Transverse colon (tissue), 4 donors: ENCODE measurements around the gene SH3RF1. TPM values are rescaled to one million over a fixed set of nuclear protein-coding genes. Genes with fewer than 3 reads are reported as not detected.

ENCODE experiments used
- DNase-seq: peaks from one replicate; pipeline ENCODE4 v3.0.0-alpha.2; 2019
- H3K27ac ChIP-seq, 4 donors: fragments of 200-600 bp; sonication (generic); 2 replicates each; pipeline ENCODE4 v1.5.1; 2016 to 2018; ENCODE audit warnings: inconsistent platforms in 4 of 4
- H3K27me3 ChIP-seq: fragments of 200-600 bp; sonication (generic); 2 replicates; pipeline ENCODE4 v1.5.1; 2017; ENCODE audit warnings: inconsistent platforms
- H3K36me3 ChIP-seq, 4 donors: fragments of 200-600 bp; sonication (generic); 2 replicates each; pipeline ENCODE4 v1.5.1; 2017 to 2019; ENCODE audit warnings: inconsistent platforms in 4 of 4
- H3K4me1 ChIP-seq, 4 donors: fragments of 200-600 bp; sonication (generic); 2 replicates each; pipeline ENCODE4 v1.5.1; 2017 to 2020; ENCODE audit warnings: inconsistent platforms in 4 of 4
- H3K4me3 ChIP-seq, 4 donors: fragments of 200-600 bp; sonication (generic); 1 replicate in 1 of 4; 2 replicates in 3 of 4; pipeline versions ENCODE4 v1.5.1 to v1.6.1; 2017 to 2019; ENCODE audit warnings: inconsistent platforms in 4 of 4
- H3K9me3 ChIP-seq, 2 donors: fragments of 200-600 bp; sonication (generic); 2 replicates each; pipeline ENCODE4 v1.5.1; 2017 to 2019; ENCODE audit warnings: inconsistent platforms in 2 of 2
- EP300 ChIP-seq: sonication (generic); formaldehyde crosslinking; IDR thresholded peaks from one replicate; pipeline ENCODE4 v1.6.1; 2017; ENCODE audit warnings: antibody characterized with exemption, low read depth
- POLR2A ChIP-seq: fragments of 450-650 bp; IDR thresholded peaks from one replicate; pipeline ENCODE4 v1.6.1; 2016; ENCODE audit warnings: antibody characterized with exemption, mild to moderate bottlenecking, moderate library complexity
- POLR2AphosphoS5 ChIP-seq, 3 donors: sonication (generic); formaldehyde crosslinking; IDR thresholded peaks; one replicate each; pipeline ENCODE4 v1.6.1; 2016; ENCODE audit warnings: antibody characterized with exemption in 3 of 3
- WGBS, 2 donors: methylation state at CpG; one replicate each; pipeline ENCODE4 v1.1.5; 2018; ENCODE audit warnings: low coverage in 1 of 2; 5-methylcytosine and 5-hydroxymethylcytosine counted together
- in situ Hi-C, 4 donors: fragments of 200-750 bp; cut with MboI; loops; one replicate each; pipeline versions ENCODE4 v1.15.0 to v1.15.1; 2017; ENCODE audit warnings: low sequenced_read_pairs in 3 of 4, low pct_ligation_motif_present in 1 of 4, low pct_unique_long_range_greater_than_20kb in 1 of 4
- intact Hi-C: fragments of 100-400 bp; cut with DNase I; formaldehyde crosslinking; loops from one replicate; pipeline ENCODE4 v1.15.1; 2023; ENCODE audit warnings: low total_unique reads
- total RNA-seq, 4 donors: library from RNA; depleted of rRNA; stranded (reverse); fragments of >200 nt; gene quantifications; one replicate each; pipeline ENCODE4 v1.1.0, GENCODE V29; 2016
- TF ChIP-seq, protein P1 (sequence below), 5 experiments: fragments of 200-600 bp in 3 of 5; fragments of 450-650 bp in 2 of 5; sonication (generic) in 3 of 5; IDR thresholded peaks; 1 replicate in 2 of 5; 2 replicates in 3 of 5; pipeline ENCODE4 v1.5.1; 2016 to 2017; ENCODE audit warnings: antibody characterized with exemption in 5 of 5, inconsistent platforms in 3 of 5, mild to moderate bottlenecking in 2 of 5, moderate library complexity in 1 of 5

The SH3RF1 gene
- total RNA-seq, 4 donors from 2014 or later: 49.0 to 63.4 (median 54.3) TPM

DNA sequence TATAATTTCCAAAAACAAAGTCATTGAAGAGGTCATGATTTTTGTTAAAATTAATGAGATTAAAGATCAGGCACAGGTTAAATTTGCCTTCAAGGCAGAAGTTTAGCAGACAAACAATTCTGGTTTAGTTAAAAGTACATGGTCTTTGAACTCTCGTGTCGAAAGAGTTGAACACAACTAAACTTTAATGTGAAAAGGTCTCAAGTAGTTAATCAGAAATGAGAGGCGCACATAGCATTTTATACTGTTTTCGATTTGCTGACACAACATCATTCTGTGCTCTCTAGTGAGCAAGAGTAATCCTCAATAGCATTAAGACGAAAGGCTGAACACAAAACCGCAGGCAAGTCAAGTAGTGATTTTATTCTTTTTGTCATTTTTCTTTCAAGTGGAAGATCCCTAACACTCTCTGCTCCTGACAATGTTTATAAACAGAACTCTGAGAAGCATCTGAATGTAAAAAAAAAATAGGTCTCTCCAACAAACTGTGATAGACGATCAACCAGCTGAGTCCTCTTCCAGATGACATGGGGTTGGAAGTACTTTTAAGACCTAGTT, 49.8 kb downstream of the SH3RF1 start:
- no peak for TF ChIP-seq POLR2AphosphoS5 (IDR thresholded peaks at IDR 0.05)
- Histone ChIP-seq H3K9me3 (no peaks in the 10 kb centered on the region), H3K27me3 (no peaks in the 10 kb centered on the region), H3K36me3 (no peaks in the 10 kb centered on the region), H3K4me1 (peaks cover 12 to 76% (median 58%) of the 10 kb centered on the region in 4 donors), H3K4me3 (no peak overlapping the region), H3K27ac (peak overlapping the region in 3 of 4 donors; percentile 64 to 76 (median 69))
- no peak for DNase-seq
- WGBS, 2 donors: 58 to 68% methylated on average over 7 of the region's 7 CpGs
- intact Hi-C loops: no loop called here
- in situ Hi-C loops: no loop called here

DNA sequence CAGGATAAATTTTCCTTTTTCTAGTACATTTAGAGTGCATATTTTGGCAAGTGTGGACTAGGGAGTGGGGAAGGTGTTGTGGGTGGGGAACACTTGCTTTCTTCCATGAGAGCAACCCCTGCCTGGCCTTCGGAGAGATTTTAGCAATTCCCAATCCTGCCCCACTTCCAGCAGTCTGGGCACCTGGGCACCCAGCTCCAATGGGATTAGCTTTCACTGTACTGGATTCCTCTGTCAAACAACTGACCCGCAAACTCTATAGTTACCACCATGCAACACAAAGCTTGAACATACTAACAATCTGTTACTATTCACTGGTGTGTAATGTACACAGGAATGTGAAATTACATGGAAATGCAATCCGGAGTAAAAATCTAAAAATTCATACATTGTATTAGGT, 50.3 kb downstream of the SH3RF1 start:
- H3K9me3 ChIP-seq: no peaks in the 10 kb centered on the region
- in situ Hi-C loops (no loop called here), intact Hi-C loops (no loop called here)
- H3K27ac ChIP-seq: peak overlapping the region in 3 of 4 donors; percentile 64 to 76 (median 69)
- H3K4me3 ChIP-seq: no peak overlapping the region
- 73 to 88% methylated on average over 3 of the region's 3 CpGs for WGBS, 2 donors
- TF ChIP-seq EP300 (no peak), POLR2AphosphoS5 (IDR thresholded peaks at IDR 0.05) (no peak)
- TF ChIP-seq, protein P1, sequence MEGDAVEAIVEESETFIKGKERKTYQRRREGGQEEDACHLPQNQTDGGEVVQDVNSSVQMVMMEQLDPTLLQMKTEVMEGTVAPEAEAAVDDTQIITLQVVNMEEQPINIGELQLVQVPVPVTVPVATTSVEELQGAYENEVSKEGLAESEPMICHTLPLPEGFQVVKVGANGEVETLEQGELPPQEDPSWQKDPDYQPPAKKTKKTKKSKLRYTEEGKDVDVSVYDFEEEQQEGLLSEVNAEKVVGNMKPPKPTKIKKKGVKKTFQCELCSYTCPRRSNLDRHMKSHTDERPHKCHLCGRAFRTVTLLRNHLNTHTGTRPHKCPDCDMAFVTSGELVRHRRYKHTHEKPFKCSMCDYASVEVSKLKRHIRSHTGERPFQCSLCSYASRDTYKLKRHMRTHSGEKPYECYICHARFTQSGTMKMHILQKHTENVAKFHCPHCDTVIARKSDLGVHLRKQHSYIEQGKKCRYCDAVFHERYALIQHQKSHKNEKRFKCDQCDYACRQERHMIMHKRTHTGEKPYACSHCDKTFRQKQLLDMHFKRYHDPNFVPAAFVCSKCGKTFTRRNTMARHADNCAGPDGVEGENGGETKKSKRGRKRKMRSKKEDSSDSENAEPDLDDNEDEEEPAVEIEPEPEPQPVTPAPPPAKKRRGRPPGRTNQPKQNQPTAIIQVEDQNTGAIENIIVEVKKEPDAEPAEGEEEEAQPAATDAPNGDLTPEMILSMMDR (IDR thresholded peaks at IDR 0.05): no peak
- no peaks in the 10 kb centered on the region for H3K27me3 ChIP-seq
- no peak for DNase-seq
- H3K36me3 ChIP-seq: no peaks in the 10 kb centered on the region
- peaks cover 12 to 72% (median 54%) of the 10 kb centered on the region in 4 donors for H3K4me1 ChIP-seq

DNA sequence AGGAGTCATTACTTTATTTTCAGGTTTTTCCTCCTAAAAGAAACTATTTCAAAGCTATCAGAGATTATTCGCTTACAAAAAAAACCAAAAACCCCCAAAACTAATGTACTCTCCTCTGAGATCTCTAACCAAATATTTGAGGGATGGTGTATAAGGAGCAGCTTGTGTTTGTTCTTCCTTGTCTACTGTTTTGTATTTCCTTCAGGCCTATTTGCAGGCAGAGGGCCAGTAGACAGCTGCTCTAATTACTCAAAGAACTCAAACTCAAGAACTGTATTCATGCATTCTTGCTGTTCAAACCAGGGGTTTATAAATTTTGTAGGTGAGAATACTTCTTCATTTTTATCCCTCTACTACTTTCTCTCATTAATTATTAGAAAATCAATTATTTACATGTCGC, 51.3 kb downstream of the SH3RF1 start:
- Histone ChIP-seq H3K36me3 (peaks cover 0 to 5% (median 0%) of the 10 kb centered on the region in 4 donors), H3K4me1 (peaks cover 6 to 62% (median 47%) of the 10 kb centered on the region in 4 donors), H3K27me3 (no peaks in the 10 kb centered on the region), H3K27ac (peak overlapping the region in 2 of 4 donors; percentile 26 to 64), H3K4me3 (no peak overlapping the region), H3K9me3 (no peaks in the 10 kb centered on the region)
- in situ Hi-C loops: no loop called here
- DNase-seq: no peak
- WGBS, 2 donors: 41 to 67% methylated on average over 2 of the region's 2 CpGs
- intact Hi-C loops: no loop called here
- TF ChIP-seq, protein P1 (IDR thresholded peaks at IDR 0.05): no peak
- TF ChIP-seq EP300: no peak
- no peak for TF ChIP-seq POLR2AphosphoS5 (IDR thresholded peaks at IDR 0.05)
- TF ChIP-seq POLR2A: no peak

DNA sequence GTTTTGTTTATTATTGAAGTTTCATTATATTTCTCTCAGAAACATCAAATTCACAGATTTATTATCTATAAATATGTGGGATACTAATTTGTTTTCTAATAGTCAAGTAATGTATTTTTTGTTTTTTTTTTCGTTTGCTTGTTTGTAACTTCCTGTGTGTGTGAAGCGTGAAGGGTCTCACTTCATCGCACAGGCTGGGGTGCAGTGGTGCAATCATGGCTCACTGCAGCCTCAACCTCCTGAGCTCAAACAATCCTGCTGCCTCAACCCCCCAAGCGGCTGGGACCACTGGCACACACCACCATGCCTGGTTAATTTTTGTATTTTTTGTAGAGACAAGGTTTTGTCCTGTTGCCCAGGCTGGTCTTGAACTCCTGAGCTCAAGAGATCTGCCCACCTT, 55.1 kb downstream of the SH3RF1 start:
- Histone ChIP-seq H3K27ac (no peak overlapping the region), H3K27me3 (no peaks in the 10 kb centered on the region), H3K36me3 (peaks cover 0 to 5% (median 0%) of the 10 kb centered on the region in 4 donors), H3K4me3 (no peak overlapping the region), H3K4me1 (peaks cover 6 to 24% (median 20%) of the 10 kb centered on the region in 4 donors), H3K9me3 (no peaks in the 10 kb centered on the region)
- 78 to 100% methylated on average over 2 to 4 of the region's 4 CpGs for WGBS, 2 donors
- DNase-seq: no peak
- intact Hi-C loops: no loop called here
- in situ Hi-C loops: no loop called here
- TF ChIP-seq POLR2AphosphoS5 (IDR thresholded peaks at IDR 0.05): no peak
- TF ChIP-seq, protein P1 (IDR thresholded peaks at IDR 0.05): no peak
- TF ChIP-seq POLR2A: no peak
- no peak for TF ChIP-seq EP300

DNA sequence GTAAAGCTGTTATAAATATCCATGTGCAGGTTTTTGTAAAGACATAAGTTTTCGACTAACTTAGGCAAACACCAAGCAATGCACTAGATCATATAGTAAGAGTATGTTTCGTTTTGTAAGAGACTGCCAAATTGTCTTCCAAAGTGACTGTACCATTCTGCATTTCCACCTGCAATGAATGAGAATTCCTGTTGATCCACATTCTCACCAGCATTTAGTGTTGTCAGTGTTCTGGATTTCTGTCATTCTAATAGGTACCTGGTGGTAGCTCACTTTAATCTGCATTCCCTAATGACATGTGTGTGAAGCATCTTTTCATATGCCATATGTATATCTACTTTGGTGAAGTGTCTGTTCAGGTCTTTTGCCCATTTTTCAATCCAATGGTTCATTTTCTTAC, 57.8 kb downstream of the SH3RF1 start:
- H3K4me3 ChIP-seq: no peak overlapping the region
- peaks cover 0 to 5% (median 0%) of the 10 kb centered on the region in 4 donors for H3K36me3 ChIP-seq
- no peak for DNase-seq
- intact Hi-C loops: no loop called here
- H3K27me3 ChIP-seq: no peaks in the 10 kb centered on the region
- peaks cover 0 to 20% (median 8%) of the 10 kb centered on the region in 4 donors for H3K4me1 ChIP-seq
- TF ChIP-seq POLR2AphosphoS5 (IDR thresholded peaks at IDR 0.05) (no peak), EP300 (no peak), POLR2A (no peak)
- TF ChIP-seq, protein P1 (IDR thresholded peaks at IDR 0.05): no peak
- no peak overlapping the region for H3K27ac ChIP-seq
- WGBS, 2 donors: 46 to 64% methylated on average over 2 of the region's 2 CpGs
- H3K9me3 ChIP-seq: no peaks in the 10 kb centered on the region
- in situ Hi-C loops: no loop called here
